ENCODE measurements around the gene OR5C1. TPM values are rescaled to one million over a fixed set of nuclear protein-coding genes. Genes with fewer than 3 reads are reported as not detected.
"Not testable (repeated sequence)": the region's sequence is repeated elsewhere in the genome, so short reads cannot be mapped to it uniquely, and the experiment has no call there.

Gene OR5C1
- total and polyA plus RNA-seq, 8 donors = not detected

DNA sequence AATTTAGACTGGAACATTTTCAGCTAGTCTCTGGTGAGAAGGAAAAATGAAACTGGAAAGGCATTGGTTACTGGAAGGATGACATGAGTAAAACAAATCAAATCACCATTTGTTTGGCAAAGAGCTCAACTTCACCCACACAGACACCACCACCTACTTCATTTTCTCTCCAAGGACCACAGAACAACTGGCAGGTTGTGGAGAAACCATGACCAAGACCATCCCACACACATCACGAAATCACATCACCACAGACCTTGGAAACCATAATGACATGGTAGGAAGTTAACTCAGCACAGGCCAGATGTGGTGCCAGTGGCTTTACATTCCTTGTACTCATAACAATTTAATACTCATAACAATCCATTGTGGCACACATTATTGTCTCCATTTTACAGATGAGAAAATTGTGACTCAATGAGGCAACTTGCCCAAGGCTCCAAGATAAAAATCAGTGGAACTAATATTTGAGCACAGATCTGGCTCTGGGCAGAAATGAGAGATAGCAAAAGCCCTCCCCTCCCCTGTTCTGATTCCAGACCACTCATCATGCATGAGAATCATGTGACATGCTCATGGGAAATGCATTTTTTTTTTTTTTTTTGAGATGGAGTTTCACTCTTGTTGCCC is 18.7 kb downstream of the OR5C1 start:
- Histone ChIP-seq H3K27ac (no peak overlapping the region), H3K4me3 (no peak overlapping the region), H3K27me3 (no peaks in the 10 kb centered on the region), H3K36me3 (no peaks in the 10 kb centered on the region), H3K4me1 (peaks cover 0 to 18% (median 10%) of the 10 kb centered on the region in 4 donors), H3K9me3 (no peaks in the 10 kb centered on the region)
- DNase-seq = no peak
- TF ChIP-seq POLR2AphosphoS5 (IDR thresholded peaks at IDR 0.05) (no peak), EP300 (IDR thresholded peaks at IDR 0.05) (no peak), POLR2A (IDR thresholded peaks at IDR 0.05) (no peak)
- TF ChIP-seq, protein P1, sequence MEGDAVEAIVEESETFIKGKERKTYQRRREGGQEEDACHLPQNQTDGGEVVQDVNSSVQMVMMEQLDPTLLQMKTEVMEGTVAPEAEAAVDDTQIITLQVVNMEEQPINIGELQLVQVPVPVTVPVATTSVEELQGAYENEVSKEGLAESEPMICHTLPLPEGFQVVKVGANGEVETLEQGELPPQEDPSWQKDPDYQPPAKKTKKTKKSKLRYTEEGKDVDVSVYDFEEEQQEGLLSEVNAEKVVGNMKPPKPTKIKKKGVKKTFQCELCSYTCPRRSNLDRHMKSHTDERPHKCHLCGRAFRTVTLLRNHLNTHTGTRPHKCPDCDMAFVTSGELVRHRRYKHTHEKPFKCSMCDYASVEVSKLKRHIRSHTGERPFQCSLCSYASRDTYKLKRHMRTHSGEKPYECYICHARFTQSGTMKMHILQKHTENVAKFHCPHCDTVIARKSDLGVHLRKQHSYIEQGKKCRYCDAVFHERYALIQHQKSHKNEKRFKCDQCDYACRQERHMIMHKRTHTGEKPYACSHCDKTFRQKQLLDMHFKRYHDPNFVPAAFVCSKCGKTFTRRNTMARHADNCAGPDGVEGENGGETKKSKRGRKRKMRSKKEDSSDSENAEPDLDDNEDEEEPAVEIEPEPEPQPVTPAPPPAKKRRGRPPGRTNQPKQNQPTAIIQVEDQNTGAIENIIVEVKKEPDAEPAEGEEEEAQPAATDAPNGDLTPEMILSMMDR (IDR thresholded peaks at IDR 0.05) = no peak
- 78 to 91% (median 86%) methylated on average over 1 of the region's 1 CpG for WGBS, 5 donors
- intact Hi-C loops (cut with DNase I; ENCODE audit: low total_unique reads) = no loop called here

DNA sequence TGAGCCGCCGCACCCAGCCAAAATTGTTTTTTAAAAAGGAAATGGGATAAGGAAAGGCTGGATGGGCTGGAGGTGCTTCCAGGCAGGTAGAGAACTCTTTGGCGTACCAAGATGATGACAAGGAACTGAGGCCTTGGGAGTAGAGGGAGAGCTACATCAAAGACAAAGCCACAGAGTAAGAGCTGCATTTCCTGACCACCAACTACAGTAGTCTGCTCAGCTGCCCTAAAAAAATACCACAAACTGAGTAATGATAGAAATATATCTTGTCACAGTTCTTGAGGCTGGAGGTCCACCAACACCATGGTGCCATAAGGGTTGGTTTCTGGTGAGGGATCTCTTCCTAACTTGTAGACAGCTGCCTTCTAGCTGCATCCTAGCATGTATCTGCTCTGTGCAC is 19.4 kb downstream of the OR5C1 start:
- no peak for DNase-seq
- TF ChIP-seq, protein P1 (IDR thresholded peaks at IDR 0.05) = no peak
- TF ChIP-seq EP300 (IDR thresholded peaks at IDR 0.05) = no peak
- TF ChIP-seq POLR2AphosphoS5 (IDR thresholded peaks at IDR 0.05) = no peak
- TF ChIP-seq POLR2A (IDR thresholded peaks at IDR 0.05) = no peak
- WGBS, 5 donors = 94 to 98% (median 95%) methylated on average over 3 of the region's 3 CpGs
- peaks cover 0 to 18% (median 10%) of the 10 kb centered on the region in 4 donors for H3K4me1 ChIP-seq
- no peaks in the 10 kb centered on the region for H3K9me3 ChIP-seq
- H3K36me3 ChIP-seq = no peaks in the 10 kb centered on the region
- H3K27me3 ChIP-seq = no peaks in the 10 kb centered on the region
- H3K27ac ChIP-seq = no peak overlapping the region
- no peak overlapping the region for H3K4me3 ChIP-seq
- intact Hi-C loops (cut with DNase I; ENCODE audit: low total_unique reads) = no loop called here

DNA sequence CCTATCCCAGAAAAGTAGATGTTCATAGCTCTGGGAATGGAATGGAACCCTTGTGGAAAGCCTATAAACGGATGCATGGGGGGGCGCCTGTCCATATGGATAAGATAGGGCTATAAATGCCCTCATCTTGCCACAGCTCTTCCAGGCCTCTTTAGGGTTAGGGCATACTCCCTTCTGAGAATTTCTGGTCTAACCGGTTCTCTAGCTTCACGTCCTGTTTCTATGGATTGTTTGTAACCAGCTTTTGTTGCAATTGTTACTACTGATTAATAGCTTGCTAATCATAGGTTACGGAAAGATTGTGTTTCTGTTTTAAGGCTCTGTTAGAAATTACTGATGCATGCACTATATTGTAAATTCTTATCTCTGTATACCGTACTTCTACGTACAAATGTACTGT is 20.5 kb downstream of the OR5C1 start:
- not testable (repeated sequence) for H3K4me3 ChIP-seq

DNA sequence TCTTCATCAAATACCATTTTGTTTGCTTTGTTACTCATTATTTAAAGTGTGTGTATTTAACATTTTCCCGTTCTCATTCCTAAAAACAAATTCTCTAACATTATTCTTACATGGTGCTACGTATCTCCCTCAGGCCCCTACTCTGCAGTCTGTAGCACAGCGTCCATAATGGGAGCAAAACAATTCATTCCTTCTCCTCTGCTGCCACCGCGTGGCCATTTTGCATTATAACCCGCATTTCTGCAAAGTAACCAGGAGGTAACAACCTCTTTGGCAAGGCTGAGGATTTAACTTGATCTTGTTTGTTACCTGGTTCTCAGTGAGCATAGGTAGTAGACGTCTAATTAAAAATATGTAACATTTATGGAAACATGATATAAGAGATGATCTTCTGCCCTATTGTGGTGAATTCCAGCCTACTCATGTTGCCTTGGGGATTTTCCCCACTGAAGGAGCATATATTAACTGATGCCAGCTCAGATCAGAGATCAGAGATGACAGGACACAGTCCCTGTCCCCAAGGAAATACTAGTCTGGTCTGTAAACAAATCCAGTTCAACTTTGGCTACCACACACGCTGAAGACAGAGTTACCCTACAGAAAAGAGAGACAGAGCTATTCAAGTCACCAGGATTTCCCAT is 21.7 kb downstream of the OR5C1 start:
- DNase-seq = peak; percentile 80 to 93
- WGBS, 5 donors = 1 to 5% (median 2%) methylated on average over 8 of the region's 8 CpGs
- Histone ChIP-seq H3K4me3 (peak overlapping the region in 1 of 4 donors; percentile 1), H3K27me3 (no peaks in the 10 kb centered on the region), H3K9me3 (no peaks in the 10 kb centered on the region), H3K27ac (peak overlapping the region; percentile 46 to 67 (median 57)), H3K36me3 (peaks cover 0 to 10% (median 3%) of the 10 kb centered on the region in 4 donors), H3K4me1 (peaks cover 0 to 24% (median 11%) of the 10 kb centered on the region in 4 donors)
- TF ChIP-seq POLR2AphosphoS5 (IDR thresholded peaks at IDR 0.05) = peak in 1 of 3 donors; percentile 69
- TF ChIP-seq, protein P1 (IDR thresholded peaks at IDR 0.05) = peak in 5 of 7 experiments; percentile 45 to 91 (median 77)
- TF ChIP-seq POLR2A (IDR thresholded peaks at IDR 0.05) = no peak
- intact Hi-C loops (cut with DNase I; ENCODE audit: low total_unique reads) = loop anchor here (5.0 kb wide), 1 partner anchor 348 kb away; no protein-coding TSS in a partner anchor

More for the DNA sequence above, 20.5 kb downstream of the OR5C1 start:
- H3K4me1 ChIP-seq = peaks cover 0 to 18% (median 10%) of the 10 kb centered on the region in 4 donors
- H3K9me3 ChIP-seq; H3K36me3 ChIP-seq; intact Hi-C loops (cut with DNase I; ENCODE audit: low total_unique reads); H3K27me3 ChIP-seq: not testable (repeated sequence)
- H3K27ac ChIP-seq = peak overlapping the region; percentile 23 to 67 (median 52)
- WGBS, 5 donors = 35 to 50% (median 38%) methylated on average over 7 of the region's 7 CpGs
- peak in 1 of 2 donors; percentile 53 for DNase-seq
